PC-9 (cell line): ENCODE measurements around the gene EGFLAM.

Experiments
- CTCF ChIP-seq: fragments of 200-600 bp; sonication (generic); conservative IDR thresholded peaks from 2 replicates; pipeline ENCODE4 v1.6.1; 2017; ENCODE audit warnings: mixed run types, antibody characterized with exemption, mild to moderate bottlenecking, moderate library complexity
- EZH2 ChIP-seq: fragments of 200-600 bp; sonication (generic); IDR thresholded peaks from 2 replicates; pipeline ENCODE4 v1.8.0; 2017; ENCODE audit warnings: antibody characterized with exemption, low read depth

GRCh38 chr5:38299585-38299984, 41.2 kb downstream of the EGFLAM start:
- TF ChIP-seq CTCF (no peak), EZH2 (no peak)
